ENCODE data around the gene USP4. TPM values are rescaled to one million over a fixed set of nuclear protein-coding genes. Genes with fewer than 3 reads are reported as not detected.

Gene USP4
- total and polyA plus RNA-seq, 12 donors: 14.2 to 71.0 (median 41.2) TPM

- TF ChIP-seq CTCF (IDR thresholded peaks at IDR 0.05): no peak
- TF ChIP-seq POLR2A (IDR thresholded peaks at IDR 0.05): no peak
- intact Hi-C loops (cut with DNase I): no loop called here
- Histone ChIP-seq H3K9me3 (replicated peaks in 1 of 3) (no peaks in the 10 kb centered on the region), H3K4me3 (no peak overlapping the region), H3K27ac (peak overlapping the region in 3 of 5 donors; percentile 24 to 76 (median 65)), H3K36me3 (replicated peaks in 1 of 2) (peaks cover 0 to 96% of the 10 kb centered on the region in 2 donors), H3K27me3 (no peaks in the 10 kb centered on the region), H3K4me1 (replicated peaks in 1 of 2) (peaks cover 9 to 13% of the 10 kb centered on the region in 2 donors)
- DNase-seq: peak in 6 of 7 donors; percentile 34 to 79 (median 56)
- 70 to 80% (median 73%) methylated on average over 1 to 2 of the region's 2 CpGs for whole genome bisulfite sequencing, 4 donors
Observed at GRCh38 chr3:49296781-49297411, 43.0 kb downstream of the USP4 start.

- DNase-seq: peak in 2 of 7 donors; percentile 28 to 45
- H3K4me1 ChIP-seq (replicated peaks in 1 of 2): peaks cover 9 to 13% of the 10 kb centered on the region in 2 donors
- H3K27ac ChIP-seq: no peak overlapping the region
- no peaks in the 10 kb centered on the region for H3K27me3 ChIP-seq
- no peak overlapping the region for H3K4me3 ChIP-seq
- 54 to 79% (median 74%) methylated on average over 9 to 11 of the region's 11 CpGs for WGBS, 4 donors
- TF ChIP-seq POLR2A (IDR thresholded peaks at IDR 0.05): no peak
- peak; percentile 38 to 63 (median 55) for TF ChIP-seq CTCF (IDR thresholded peaks at IDR 0.05)
- H3K36me3 ChIP-seq (replicated peaks in 1 of 2): peaks cover 0 to 94% of the 10 kb centered on the region in 2 donors
- no peaks in the 10 kb centered on the region for H3K9me3 ChIP-seq (replicated peaks in 1 of 3)
- intact Hi-C loops (cut with DNase I): no loop called here
Observed at GRCh38 chr3:49295489-49296058, 44.3 kb downstream of the USP4 start.

GRCh38 chr3:49294343-49294742 lies 45.5 kb downstream of the USP4 start:
- 80 to 90% (median 84%) methylated on average over 8 of the region's 8 CpGs for WGBS, 4 donors
- DNase-seq: peak in 2 of 7 donors; percentile 24 to 66
- peaks cover 0 to 96% of the 10 kb centered on the region in 2 donors for H3K36me3 ChIP-seq (replicated peaks in 1 of 2)
- TF ChIP-seq CTCF (IDR thresholded peaks at IDR 0.05) (no peak), POLR2A (IDR thresholded peaks at IDR 0.05) (no peak)
- H3K4me1 ChIP-seq (replicated peaks in 1 of 2): peaks cover 9 to 17% of the 10 kb centered on the region in 2 donors
- intact Hi-C loops (cut with DNase I): no loop called here
- H3K9me3 ChIP-seq (replicated peaks in 1 of 3): no peaks in the 10 kb centered on the region
- H3K27me3 ChIP-seq: no peaks in the 10 kb centered on the region
- peak overlapping the region in 2 of 5 donors; percentile 15 to 17 for H3K27ac ChIP-seq
- no peak overlapping the region for H3K4me3 ChIP-seq

- no peak overlapping the region for H3K27ac ChIP-seq
- WGBS, 4 donors: 91 to 95% (median 93%) methylated on average over 4 to 6 of the region's 6 CpGs
- H3K36me3 ChIP-seq (replicated peaks in 1 of 2): peaks cover 0 to 62% of the 10 kb centered on the region in 2 donors
- no peaks in the 10 kb centered on the region for H3K27me3 ChIP-seq
- no peak overlapping the region for H3K4me3 ChIP-seq
- intact Hi-C loops (cut with DNase I): no loop called here
- DNase-seq: no peak
- no peak for TF ChIP-seq POLR2A (IDR thresholded peaks at IDR 0.05)
- TF ChIP-seq CTCF (IDR thresholded peaks at IDR 0.05): no peak
- H3K9me3 ChIP-seq (replicated peaks in 1 of 3): no peaks in the 10 kb centered on the region
- H3K4me1 ChIP-seq (replicated peaks in 1 of 2): peaks cover 3 to 7% of the 10 kb centered on the region in 2 donors
Observed at GRCh38 chr3:49283997-49284396, 55.9 kb downstream of the USP4 start.
